Effector CD8-positive, alpha-beta T cell (primary cell): ENCODE measurements around the gene RAPH1.
"Not testable (repeated sequence)": the region's sequence is repeated elsewhere in the genome, so short reads cannot be mapped to it uniquely, and the experiment has no call there.

Experiments used
- DNase-seq: peaks from one replicate; lab custom pipeline; 2025; lab: John Stamatoyannopoulos, UW

Gene RAPH1

GRCh38 chr2:203544402-203544801 lies 9.3 kb upstream of the RAPH1 start:
- DNase-seq, result no peak

GRCh38 chr2:203543898-203544328 lies 8.8 kb upstream of the RAPH1 start:
- no peak for DNase-seq

- not testable (repeated sequence) for DNase-seq
Measured at GRCh38 chr2:203540598-203540997, 5.5 kb upstream of the RAPH1 start.

GRCh38 chr2:203538237-203538636 lies 3.1 kb upstream of the RAPH1 start:
- not testable (repeated sequence) for DNase-seq

- not testable (repeated sequence) for DNase-seq
Measured at GRCh38 chr2:203536586-203536951, 1.5 kb upstream of the RAPH1 start.

GRCh38 chr2:203535784-203536585 lies 884 bp upstream of the RAPH1 start:
- no peak for DNase-seq

GRCh38 chr2:203534621-203535077 lies 452 bp downstream of the RAPH1 start:
- DNase-seq, result peak; percentile 7

- no peak for DNase-seq
Measured at GRCh38 chr2:203533676-203534591, 1.2 kb downstream of the RAPH1 start.

- no peak for DNase-seq
Measured at GRCh38 chr2:203532957-203533658, 2.0 kb downstream of the RAPH1 start.

GRCh38 chr2:203527719-203528118 lies 7.4 kb downstream of the RAPH1 start:
- DNase-seq, result no peak

GRCh38 chr2:203513268-203513667 lies 21.8 kb downstream of the RAPH1 start:
- not testable (repeated sequence) for DNase-seq

- DNase-seq, result no peak
Measured at GRCh38 chr2:203510941-203511305, 24.2 kb downstream of the RAPH1 start.

GRCh38 chr2:203510256-203510940 lies 24.7 kb downstream of the RAPH1 start:
- no peak for DNase-seq

GRCh38 chr2:203503460-203503859 lies 31.6 kb downstream of the RAPH1 start:
- DNase-seq, result not testable (repeated sequence)

- no peak for DNase-seq
Measured at GRCh38 chr2:203501873-203502272, 33.2 kb downstream of the RAPH1 start.

GRCh38 chr2:203500951-203501350 lies 34.1 kb downstream of the RAPH1 start:
- DNase-seq, result no peak

GRCh38 chr2:203500297-203500696 lies 34.8 kb downstream of the RAPH1 start:
- no peak for DNase-seq

GRCh38 chr2:203498161-203498560 lies 36.9 kb downstream of the RAPH1 start:
- no peak for DNase-seq

- no peak for DNase-seq
Measured at GRCh38 chr2:203492965-203493364, 42.1 kb downstream of the RAPH1 start.

- DNase-seq, result no peak
Measured at GRCh38 chr2:203490391-203490790, 44.7 kb downstream of the RAPH1 start.

GRCh38 chr2:203489531-203489930 lies 45.6 kb downstream of the RAPH1 start:
- no peak for DNase-seq
